DMS153 (cell line): ENCODE measurements around the gene SFXN5.

Source experiments
- DNase-seq: peaks from one replicate; lab custom pipeline; 2025; lab: John Stamatoyannopoulos, UW

SFXN5 gene

GRCh38 chr2:73053316-73054114 is 18.0 kb downstream of the SFXN5 start:
- DNase-seq, result no peak

- no peak for DNase-seq
Measured at GRCh38 chr2:73050121-73050545, 21.4 kb downstream of the SFXN5 start.

GRCh38 chr2:73043929-73044832 is 27.3 kb downstream of the SFXN5 start:
- peak; percentile 49 for DNase-seq

- DNase-seq, result no peak
Measured at GRCh38 chr2:73043276-73043675, 28.2 kb downstream of the SFXN5 start.

GRCh38 chr2:73037947-73038585 is 33.4 kb downstream of the SFXN5 start:
- DNase-seq, result peak; percentile 87

- no peak for DNase-seq
Measured at GRCh38 chr2:73036766-73037165, 34.7 kb downstream of the SFXN5 start.

GRCh38 chr2:73035899-73036711 is 35.4 kb downstream of the SFXN5 start:
- DNase-seq, result no peak

GRCh38 chr2:73034661-73035375 is 36.7 kb downstream of the SFXN5 start:
- DNase-seq, result no peak

GRCh38 chr2:73033766-73034381 is 37.6 kb downstream of the SFXN5 start:
- no peak for DNase-seq

GRCh38 chr2:73033142-73033765 is 38.3 kb downstream of the SFXN5 start:
- no peak for DNase-seq

- no peak for DNase-seq
Measured at GRCh38 chr2:73032702-73033097, 38.8 kb downstream of the SFXN5 start.

- no peak for DNase-seq
Measured at GRCh38 chr2:73031725-73032701, 39.5 kb downstream of the SFXN5 start.

- no peak for DNase-seq
Measured at GRCh38 chr2:73031095-73031678, 40.3 kb downstream of the SFXN5 start.

GRCh38 chr2:73028841-73029240 is 42.7 kb downstream of the SFXN5 start:
- DNase-seq, result peak; percentile 79

GRCh38 chr2:73027340-73027739 is 44.2 kb downstream of the SFXN5 start:
- DNase-seq, result no peak

GRCh38 chr2:73023497-73023896 is 48.0 kb downstream of the SFXN5 start:
- DNase-seq, result no peak

- DNase-seq, result no peak
Measured at GRCh38 chr2:73022024-73022568, 49.4 kb downstream of the SFXN5 start.

GRCh38 chr2:73021371-73022010 is 50.0 kb downstream of the SFXN5 start:
- no peak for DNase-seq
